ENCODE data around the gene ADCK1. TPM values are rescaled to one million over a fixed set of nuclear protein-coding genes. Genes with fewer than 3 reads are reported as not detected.

Gene ADCK1
- total RNA-seq, 2 donors from 2014 or later = 10.2 to 11.0 TPM

- DNase-seq (no peak), ATAC-seq (no peak)
- intact Hi-C loops (cut with DNase I, micrococcal nuclease) = no loop called here
Measured at GRCh38 chr14:77856941-77857340, 57.0 kb downstream of the ADCK1 start.

GRCh38 chr14:77859934-77860570 is 60.1 kb downstream of the ADCK1 start:
- ATAC-seq (no peak), DNase-seq (peak in 1 of 2 donors; percentile 32)
- intact Hi-C loops (cut with DNase I, micrococcal nuclease) = loop anchor here in 1 of 2 donors (10.0 kb wide), 1 partner anchor 705 kb away; no protein-coding TSS in a partner anchor

GRCh38 chr14:77861201-77861600 is 61.3 kb downstream of the ADCK1 start:
- intact Hi-C loops (cut with DNase I, micrococcal nuclease) = loop anchor here in 1 of 2 donors (10.0 kb wide), 1 partner anchor 704 kb away; no protein-coding TSS in a partner anchor
- ATAC-seq (no peak), DNase-seq (no peak)

GRCh38 chr14:77862154-77862786 is 62.4 kb downstream of the ADCK1 start:
- ATAC-seq = peak; percentile 67
- intact Hi-C loops (cut with DNase I, micrococcal nuclease) = loop anchor here in 1 of 2 donors (10.0 kb wide), 1 partner anchor 703 kb away; no protein-coding TSS in a partner anchor
- peak; percentile 43 to 78 for DNase-seq

GRCh38 chr14:77864085-77864484 is 64.2 kb downstream of the ADCK1 start:
- DNase-seq (no peak), ATAC-seq (no peak)
- intact Hi-C loops (cut with DNase I, micrococcal nuclease) = loop anchor here in 1 of 2 donors (10.0 kb wide), 1 partner anchor 701 kb away; no protein-coding TSS in a partner anchor

- no peak for ATAC-seq
- intact Hi-C loops (cut with DNase I, micrococcal nuclease) = loop anchor here in 1 of 2 donors (10.0 kb wide), 1 partner anchor 700 kb away; no protein-coding TSS in a partner anchor
- DNase-seq = no peak
Measured at GRCh38 chr14:77864580-77864979, 64.7 kb downstream of the ADCK1 start.

- no peak for DNase-seq
- intact Hi-C loops (cut with DNase I, micrococcal nuclease) = loop anchor here in 1 of 2 donors (10.0 kb wide), 1 partner anchor 699 kb away; no protein-coding TSS in a partner anchor
- no peak for ATAC-seq
Measured at GRCh38 chr14:77865455-77865854, 65.5 kb downstream of the ADCK1 start.

GRCh38 chr14:77866932-77867331 is 67.0 kb downstream of the ADCK1 start:
- intact Hi-C loops (cut with DNase I, micrococcal nuclease) = loop anchor here in 1 of 2 donors (10.0 kb wide), 1 partner anchor 698 kb away; no protein-coding TSS in a partner anchor
- ATAC-seq (no peak), DNase-seq (no peak)

- DNase-seq (no peak), ATAC-seq (no peak)
- intact Hi-C loops (cut with DNase I, micrococcal nuclease) = loop anchor here in 1 of 2 donors (10.0 kb wide), 1 partner anchor 697 kb away; no protein-coding TSS in a partner anchor
Measured at GRCh38 chr14:77867476-77867875, 67.6 kb downstream of the ADCK1 start.

- DNase-seq (no peak), ATAC-seq (no peak)
- intact Hi-C loops (cut with DNase I, micrococcal nuclease) = loop anchor here in 1 of 2 donors (10.0 kb wide), 1 partner anchor 696 kb away; no protein-coding TSS in a partner anchor
Measured at GRCh38 chr14:77868552-77869285, 68.8 kb downstream of the ADCK1 start.

- intact Hi-C loops (cut with DNase I, micrococcal nuclease) = loop anchor here in 1 of 2 donors (10.0 kb wide), 1 partner anchor 695 kb away; no protein-coding TSS in a partner anchor
- DNase-seq (no peak), ATAC-seq (no peak)
Measured at GRCh38 chr14:77869340-77869739, 69.4 kb downstream of the ADCK1 start.

GRCh38 chr14:77870646-77871045 is 70.7 kb downstream of the ADCK1 start:
- ATAC-seq (no peak), DNase-seq (no peak)
- intact Hi-C loops (cut with DNase I, micrococcal nuclease) = no loop called here

GRCh38 chr14:77872152-77872551 is 72.2 kb downstream of the ADCK1 start:
- intact Hi-C loops (cut with DNase I, micrococcal nuclease) = no loop called here
- DNase-seq = no peak
- ATAC-seq = no peak

- DNase-seq (no peak), ATAC-seq (no peak)
- intact Hi-C loops (cut with DNase I, micrococcal nuclease) = no loop called here
Measured at GRCh38 chr14:77872983-77873382, 73.1 kb downstream of the ADCK1 start.

GRCh38 chr14:77878783-77879182 is 78.9 kb downstream of the ADCK1 start:
- ATAC-seq (no peak), DNase-seq (no peak)
- intact Hi-C loops (cut with DNase I, micrococcal nuclease) = no loop called here

- intact Hi-C loops (cut with DNase I, micrococcal nuclease) = no loop called here
- ATAC-seq (no peak), DNase-seq (no peak)
Measured at GRCh38 chr14:77880056-77880455, 80.1 kb downstream of the ADCK1 start.

- intact Hi-C loops (cut with DNase I, micrococcal nuclease) = no loop called here
- ATAC-seq (peak; percentile 19), DNase-seq (peak in 1 of 2 donors; percentile 15)
Measured at GRCh38 chr14:77882098-77882497, 82.2 kb downstream of the ADCK1 start.

- ATAC-seq = no peak
Measured at GRCh38 chr14:77882636-77883035, 82.7 kb downstream of the ADCK1 start.

GRCh38 chr14:77883131-77883846 is 83.4 kb downstream of the ADCK1 start:
- intact Hi-C loops (cut with DNase I, micrococcal nuclease) = no loop called here
- ATAC-seq (no peak), DNase-seq (no peak)

More at GRCh38 chr14:77882636-77883035, 82.7 kb downstream of the ADCK1 start:
- intact Hi-C loops (cut with DNase I, micrococcal nuclease) = no loop called here
- no peak for DNase-seq
